Activated CD8-positive, alpha-beta T cell treated with anti-CD3 and anti-CD28 coated beads for 36 hours (primary cell): ENCODE results near the gene PNPLA1. TPM values are rescaled to one million over a fixed set of nuclear protein-coding genes. Genes with fewer than 3 reads are reported as not detected.

Experiments used
- ATAC-seq: fragments of 200-7000 bp; cut with Tn5 transposase; one replicate; pipeline ENCODE4 v1.10.0; 2021; ENCODE audit warnings: mild to moderate bottlenecking, moderate library complexity
- CTCF ChIA-PET: fragments of 350-600 bp; sonication (Branson Sonifier 250); formaldehyde crosslinking; loops from one replicate; lab custom pipeline; 2021; ENCODE audit warnings: antibody characterized with exemption; lab: Charles Lee
- POLR2A ChIA-PET: fragments of 350-600 bp; sonication (Branson Sonifier 250); formaldehyde crosslinking; loops from one replicate; lab custom pipeline; 2021; ENCODE audit warnings: antibody characterized with exemption; lab: Charles Lee
- DNase-seq: peaks from one replicate; pipeline ENCODE4 v3.0.0-alpha.2; 2020
- H3K27ac Mint-ChIP-seq: one replicate; pipeline ENCODE4 v1.8.0; 2021; ENCODE audit warnings: mild to moderate bottlenecking, mixed read lengths
- H3K27me3 Mint-ChIP-seq: one replicate; pipeline ENCODE4 v1.8.0; 2021; ENCODE audit warnings: mixed read lengths
- H3K36me3 Mint-ChIP-seq: one replicate; pipeline ENCODE4 v1.8.0; 2021; ENCODE audit warnings: low read depth, mixed read lengths
- H3K4me1 Mint-ChIP-seq: one replicate; pipeline ENCODE4 v1.8.0; 2021; ENCODE audit warnings: low read depth, mixed read lengths
- H3K4me3 Mint-ChIP-seq: one replicate; pipeline ENCODE4 v1.8.0; 2021; ENCODE audit warnings: mild to moderate bottlenecking, moderate library complexity, mixed read lengths
- H3K9me3 Mint-ChIP-seq: one replicate; pipeline ENCODE4 v1.8.0; 2021; ENCODE audit warnings: mixed read lengths
- intact Hi-C: fragments of 100-400 bp; cut with micrococcal nuclease; formaldehyde crosslinking; loops from one replicate; pipeline ENCODE4 v1.10.0; 2022
- total RNA-seq, 2 experiments: library from RNA; stranded (reverse); gene quantifications; one replicate each; pipeline ENCODE4 v1.2.3, GENCODE V29; 2021
- TF ChIP-seq, protein P1 (sequence below): fragments of 200-600 bp; IDR thresholded peaks from one replicate; pipeline ENCODE4 v1.8.0; 2022; ENCODE audit warnings: antibody characterized with exemption, mild to moderate bottlenecking

Gene PNPLA1
- total RNA-seq, 2 experiments from 2014 or later: not detected

DNA sequence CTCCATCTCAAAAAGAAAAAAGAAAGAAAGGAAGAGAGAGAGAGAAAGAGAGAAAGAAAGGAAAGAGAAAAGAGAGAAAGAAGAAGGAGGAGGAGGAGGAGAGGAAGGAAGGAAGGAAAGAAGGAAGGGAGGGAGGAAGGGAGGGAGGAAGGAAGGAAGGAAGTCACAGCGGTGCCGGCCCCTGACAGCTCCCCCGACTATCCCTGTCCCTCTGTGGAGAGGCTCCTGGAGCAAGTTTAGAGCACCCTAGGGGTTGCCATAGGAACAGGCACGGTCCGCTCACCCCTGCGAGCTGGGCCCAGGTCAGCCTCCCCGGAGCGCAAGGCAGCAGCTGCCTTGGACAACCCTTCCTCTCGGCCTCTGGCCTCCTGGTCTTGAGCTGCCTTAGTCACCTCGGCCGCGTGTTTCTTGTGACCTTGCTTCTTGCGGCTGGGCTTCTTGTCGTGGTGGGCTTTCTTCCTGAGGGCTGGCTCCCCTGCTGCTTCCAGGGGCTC lies 60.0 kb downstream of the PNPLA1 start:
- H3K9me3 Mint-ChIP-seq: no peaks in the 10 kb centered on the region
- no peak overlapping the region for H3K27ac Mint-ChIP-seq
- TF ChIP-seq, protein P1, sequence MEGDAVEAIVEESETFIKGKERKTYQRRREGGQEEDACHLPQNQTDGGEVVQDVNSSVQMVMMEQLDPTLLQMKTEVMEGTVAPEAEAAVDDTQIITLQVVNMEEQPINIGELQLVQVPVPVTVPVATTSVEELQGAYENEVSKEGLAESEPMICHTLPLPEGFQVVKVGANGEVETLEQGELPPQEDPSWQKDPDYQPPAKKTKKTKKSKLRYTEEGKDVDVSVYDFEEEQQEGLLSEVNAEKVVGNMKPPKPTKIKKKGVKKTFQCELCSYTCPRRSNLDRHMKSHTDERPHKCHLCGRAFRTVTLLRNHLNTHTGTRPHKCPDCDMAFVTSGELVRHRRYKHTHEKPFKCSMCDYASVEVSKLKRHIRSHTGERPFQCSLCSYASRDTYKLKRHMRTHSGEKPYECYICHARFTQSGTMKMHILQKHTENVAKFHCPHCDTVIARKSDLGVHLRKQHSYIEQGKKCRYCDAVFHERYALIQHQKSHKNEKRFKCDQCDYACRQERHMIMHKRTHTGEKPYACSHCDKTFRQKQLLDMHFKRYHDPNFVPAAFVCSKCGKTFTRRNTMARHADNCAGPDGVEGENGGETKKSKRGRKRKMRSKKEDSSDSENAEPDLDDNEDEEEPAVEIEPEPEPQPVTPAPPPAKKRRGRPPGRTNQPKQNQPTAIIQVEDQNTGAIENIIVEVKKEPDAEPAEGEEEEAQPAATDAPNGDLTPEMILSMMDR: no peak
- DNase-seq (no peak), ATAC-seq (no peak)
- POLR2A ChIA-PET: no interaction called here
- CTCF ChIA-PET: interaction anchor here (0.8 to 3.9 kb wide), 2 partner anchors 11 to 40 kb away, joined by 4 to 21 read pairs; no protein-coding TSS in a partner anchor
- intact Hi-C loops: no loop called here
- no peaks in the 10 kb centered on the region for H3K36me3 Mint-ChIP-seq
- H3K4me1 Mint-ChIP-seq: no peaks in the 10 kb centered on the region
- H3K4me3 Mint-ChIP-seq: no peak overlapping the region
- H3K27me3 Mint-ChIP-seq: peaks cover 13% of the 10 kb centered on the region

DNA sequence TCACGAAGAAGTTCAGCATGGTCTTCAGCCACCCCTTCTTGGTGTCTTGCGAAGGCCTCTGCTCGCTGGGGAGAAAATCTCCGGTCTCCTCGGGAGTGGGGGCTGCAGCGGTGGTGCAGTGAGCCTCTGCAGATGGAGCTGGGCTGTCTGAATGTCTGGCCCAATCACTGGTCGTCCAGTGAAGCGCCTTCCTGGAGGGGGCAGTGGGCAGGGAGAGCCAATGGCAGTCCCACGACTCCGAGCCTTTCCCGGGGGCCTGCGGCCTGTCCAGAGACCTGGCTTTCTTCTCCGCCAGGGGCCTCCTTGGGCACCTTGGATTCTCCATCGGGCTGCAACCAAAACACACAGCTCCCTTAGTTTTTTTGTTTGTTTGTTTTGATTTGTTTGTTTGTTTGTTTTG lies 60.5 kb downstream of the PNPLA1 start:
- ATAC-seq (no peak), DNase-seq (no peak)
- no peak overlapping the region for H3K27ac Mint-ChIP-seq
- no peaks in the 10 kb centered on the region for H3K9me3 Mint-ChIP-seq
- CTCF ChIA-PET: interaction anchor here (3.9 kb wide), 1 partner anchor 11 kb away, joined by 21 read pairs; no protein-coding TSS in a partner anchor
- H3K4me1 Mint-ChIP-seq: no peaks in the 10 kb centered on the region
- POLR2A ChIA-PET: no interaction called here
- H3K36me3 Mint-ChIP-seq: no peaks in the 10 kb centered on the region
- H3K4me3 Mint-ChIP-seq: no peak overlapping the region
- peaks cover 17% of the 10 kb centered on the region for H3K27me3 Mint-ChIP-seq
- intact Hi-C loops: no loop called here
- TF ChIP-seq, protein P1: no peak

DNA sequence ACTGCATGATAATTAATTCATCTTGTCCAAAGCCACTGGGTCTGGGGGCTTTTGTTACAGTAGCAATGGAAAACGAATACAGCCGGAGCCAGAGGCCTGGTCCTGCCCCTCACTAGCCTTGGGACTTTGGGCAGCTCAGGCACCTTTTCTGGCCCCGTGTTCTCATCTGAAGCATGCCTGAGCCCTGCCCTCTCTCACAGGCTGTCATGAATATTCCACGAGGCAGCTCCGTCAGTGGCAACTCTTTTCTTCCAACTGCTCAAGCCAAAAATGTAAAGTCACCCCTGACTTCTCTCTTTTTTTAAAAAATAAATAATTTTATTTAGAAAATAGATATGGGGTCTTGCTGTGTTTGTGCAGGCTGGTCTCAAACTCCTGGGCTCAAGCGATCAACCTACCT lies 61.5 kb downstream of the PNPLA1 start:
- DNase-seq: no peak
- ChIA-PET POLR2A (no interaction called here), CTCF (interaction anchor here (3.9 kb wide), 1 partner anchor 10 kb away, joined by 21 read pairs; no protein-coding TSS in a partner anchor)
- Mint-ChIP-seq H3K9me3 (no peaks in the 10 kb centered on the region), H3K4me3 (no peak overlapping the region), H3K36me3 (no peaks in the 10 kb centered on the region), H3K27me3 (peaks cover 18% of the 10 kb centered on the region), H3K27ac (no peak overlapping the region), H3K4me1 (peaks cover under 1% of the 10 kb centered on the region)
- TF ChIP-seq, protein P1: no peak
- no peak for ATAC-seq
- intact Hi-C loops: no loop called here

DNA sequence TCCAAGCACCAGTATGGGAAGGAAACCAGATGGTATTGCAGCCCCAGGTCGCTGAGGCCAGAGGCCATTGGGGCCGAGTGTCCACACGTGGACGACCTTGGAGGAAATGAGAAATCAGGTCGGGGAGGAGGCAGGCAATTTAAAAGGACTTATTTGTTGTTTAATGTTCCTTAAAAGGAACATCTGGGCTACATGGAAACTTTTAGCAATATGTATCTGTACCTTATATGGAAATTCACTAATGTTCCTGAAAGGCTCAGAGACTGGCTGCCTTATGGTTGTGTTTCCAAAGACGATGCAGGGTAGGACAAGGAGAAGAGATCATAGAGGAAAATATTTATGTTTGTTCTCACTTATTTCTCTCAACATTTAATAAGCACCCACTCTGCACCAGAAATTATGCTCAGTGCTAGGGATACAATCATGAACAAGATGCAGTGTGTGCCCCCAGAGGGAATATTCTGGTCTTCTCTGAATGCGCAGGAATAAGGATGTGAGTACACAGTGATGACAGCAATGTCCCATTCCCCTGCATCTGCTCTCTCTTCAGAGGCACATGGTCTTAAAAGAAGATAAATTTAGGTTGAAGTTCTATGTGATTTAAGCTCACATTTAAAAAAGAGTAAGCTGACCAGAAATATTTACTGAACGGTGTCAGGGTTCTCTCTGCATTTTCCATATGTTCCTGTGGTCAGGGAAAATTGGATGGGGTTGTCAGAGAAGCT lies 63.5 kb downstream of the PNPLA1 start:
- ChIA-PET POLR2A (no interaction called here), CTCF (interaction anchor here (1.1 to 2.2 kb wide), 3 partner anchors 8 to 30 kb away, joined by 4 to 16 read pairs (median 10); no protein-coding TSS in a partner anchor)
- Mint-ChIP-seq H3K27ac (no peak overlapping the region), H3K36me3 (no peaks in the 10 kb centered on the region), H3K4me1 (peaks cover 10% of the 10 kb centered on the region), H3K27me3 (peaks cover 18% of the 10 kb centered on the region), H3K4me3 (no peak overlapping the region), H3K9me3 (no peaks in the 10 kb centered on the region)
- DNase-seq: no peak
- intact Hi-C loops: no loop called here
- TF ChIP-seq, protein P1: no peak
- ATAC-seq: no peak
